Neural cell (in vitro differentiated cells): ENCODE measurements around the gene PICALM. TPM values are rescaled to one million over a fixed set of nuclear protein-coding genes. Genes with fewer than 3 reads are reported as not detected.
"Not testable (repeated sequence)": the region's sequence is repeated elsewhere in the genome, so short reads cannot be mapped to it uniquely, and the experiment has no call there.

Experiments used
- H2AFZ ChIP-seq: fragments of 200-600, 300-800 bp; sonication (generic), shearing (Covaris generic); 2 replicates; pipeline ENCODE4 v1.6.0; 2014; ENCODE audit warnings: low read depth, mild to moderate bottlenecking, antibody characterized with exemption, low read length, moderate library complexity
- H3F3A ChIP-seq: fragments of 200-600 bp; shearing (Covaris generic); 2 replicates; pipeline ENCODE4 v1.6.1; 2016; ENCODE audit warnings: mild to moderate bottlenecking, moderate library complexity, mixed read lengths, antibody characterized with exemption, low read length; ENCODE audit not compliant: insufficient read depth, poor library complexity, severe bottlenecking
- H3K27ac ChIP-seq: fragments of 200-600, 300-800 bp; sonication (generic), shearing (Covaris generic); 2 replicates; pipeline ENCODE4 v1.5.1; 2014; ENCODE audit warnings: mild to moderate bottlenecking, low read length, moderate library complexity
- H3K27me3 ChIP-seq: fragments of 300-800, 200-600 bp; sonication (generic), shearing (Covaris generic); 2 replicates; pipeline ENCODE4 v1.6.0; 2014; ENCODE audit warnings: mild to moderate bottlenecking, low read depth, low read length, moderate library complexity; ENCODE audit not compliant: insufficient read depth
- H3K36me3 ChIP-seq: fragments of 300-800, 200-600 bp; sonication (generic), shearing (Covaris generic); 2 replicates; pipeline ENCODE4 v1.5.1; 2014; ENCODE audit warnings: mild to moderate bottlenecking, antibody characterized with exemption, low read length, moderate library complexity; ENCODE audit not compliant: insufficient read depth
- H3K4me2 ChIP-seq: fragments of 300-800, 200-600 bp; sonication (generic), shearing (Covaris generic); 2 replicates; pipeline ENCODE4 v1.6.0; 2014; ENCODE audit warnings: mild to moderate bottlenecking, low read length
- H3K4me3 ChIP-seq: fragments of 300-800, 200-600 bp; sonication (generic), shearing (Covaris generic); 2 replicates; pipeline ENCODE4 v1.5.1; 2014; ENCODE audit warnings: mild to moderate bottlenecking, low read length, moderate library complexity
- H3K79me2 ChIP-seq: fragments of 200-600 bp; shearing (Covaris generic); replicated peaks from 2 replicates; pipeline ENCODE4 v1.6.0; 2014; ENCODE audit warnings: mild to moderate bottlenecking, low read length, moderate library complexity; ENCODE audit not compliant: insufficient read depth
- H3K9ac ChIP-seq: fragments of 300-800, 200-600 bp; sonication (generic), shearing (Covaris generic); 2 replicates; pipeline ENCODE4 v1.6.1; 2016; ENCODE audit warnings: mild to moderate bottlenecking, low read length, mixed read lengths
- H3K9me2 ChIP-seq: fragments of 200-600 bp; shearing (Covaris generic); 2 replicates; pipeline ENCODE4 v1.6.1; 2016; ENCODE audit warnings: mild to moderate bottlenecking, low read length, mixed read lengths; ENCODE audit not compliant: insufficient read depth
- H3K9me3 ChIP-seq: fragments of 200-600, 300-800 bp; sonication (generic), shearing (Covaris generic); 2 replicates; pipeline ENCODE4 v1.6.1; 2016; ENCODE audit warnings: mild to moderate bottlenecking, mixed run types, low read length, moderate library complexity, mixed read lengths
- H4K20me1 ChIP-seq: fragments of 200-600 bp; shearing (Covaris generic); 2 replicates; pipeline ENCODE4 v1.6.1; 2016; ENCODE audit warnings: mild to moderate bottlenecking, mixed run types; ENCODE audit not compliant: insufficient read depth
- CTCF ChIP-seq: fragments of 450-650 bp; IDR thresholded peaks from 2 replicates; pipeline ENCODE4 v1.5.1; 2014; ENCODE audit warnings: antibody characterized with exemption, mild to moderate bottlenecking, moderate library complexity; ENCODE audit not compliant: poor library complexity, severe bottlenecking
- EP300 ChIP-seq: fragments of 450-650 bp; conservative IDR thresholded peaks from 2 replicates; pipeline ENCODE4 v1.6.1; 2014; ENCODE audit warnings: antibody characterized with exemption, mild to moderate bottlenecking, moderate library complexity; ENCODE audit not compliant: poor library complexity, severe bottlenecking
- EZH2 ChIP-seq: fragments of 200-600, 300-800 bp; shearing (Covaris generic), sonication (generic); IDR thresholded peaks from 2 replicates; pipeline ENCODE4 v1.6.1; 2014; ENCODE audit warnings: antibody characterized with exemption, low read length, borderline replicate concordance, mild to moderate bottlenecking; ENCODE audit not compliant: insufficient read depth, poor library complexity, severe bottlenecking
- MXI1 ChIP-seq: fragments of 450-650 bp; conservative IDR thresholded peaks from 2 replicates; pipeline ENCODE4 v1.6.1; 2014; ENCODE audit warnings: antibody characterized with exemption, mild to moderate bottlenecking; ENCODE audit not compliant: poor library complexity, severe bottlenecking
- POLR2AphosphoS5 ChIP-seq: IDR thresholded peaks from 2 replicates; pipeline ENCODE4 v1.6.1; 2012
- RAD21 ChIP-seq: fragments of 450-650 bp; conservative IDR thresholded peaks from 2 replicates; pipeline ENCODE4 v1.6.1; 2014; ENCODE audit warnings: antibody characterized with exemption, mild to moderate bottlenecking, moderate library complexity
- SMC3 ChIP-seq: fragments of 450-650 bp; conservative IDR thresholded peaks from 2 replicates; pipeline ENCODE4 v1.6.1; 2014; ENCODE audit warnings: antibody characterized with exemption, mild to moderate bottlenecking, moderate library complexity; ENCODE audit not compliant: poor library complexity
- TAF1 ChIP-seq: IDR thresholded peaks from 2 replicates; pipeline ENCODE4 v1.6.1; 2012; ENCODE audit warnings: low read depth
- polyA plus RNA-seq: library from polyadenylated mRNA; depleted of rRNA; stranded (reverse); fragments of >200 nt; gene quantifications from 2 replicates; pipeline ENCODE4 v1.2.3, GENCODE V29; 2014
- TF ChIP-seq, protein P1 (sequence below): IDR thresholded peaks from 2 replicates; pipeline ENCODE4 v1.6.1; 2012; ENCODE audit warnings: borderline replicate concordance

The PICALM gene
- polyA plus RNA-seq, 1 donor from 2014 or later = 161 TPM

- Histone ChIP-seq H3K79me2 (no peaks in the 10 kb centered on the region), H3K36me3 (no peaks in the 10 kb centered on the region), H3K4me3 (no peak overlapping the region), H3K9ac (no peak overlapping the region), H3K27me3 (no peaks in the 10 kb centered on the region), H3K9me3 (no peaks in the 10 kb centered on the region), H3K4me2 (no peak overlapping the region), H3K27ac (no peak overlapping the region), H3K9me2 (no peaks in the 10 kb centered on the region), H3F3A (no peaks in the 10 kb centered on the region), H2AFZ (no peak overlapping the region), H4K20me1 (no peaks in the 10 kb centered on the region)
- TF ChIP-seq EZH2 (no peak), TAF1 (no peak), MXI1 (no peak), SMC3 (no peak), EP300 (no peak), RAD21 (no peak), POLR2AphosphoS5 (no peak), CTCF (no peak)
- TF ChIP-seq, protein P1, sequence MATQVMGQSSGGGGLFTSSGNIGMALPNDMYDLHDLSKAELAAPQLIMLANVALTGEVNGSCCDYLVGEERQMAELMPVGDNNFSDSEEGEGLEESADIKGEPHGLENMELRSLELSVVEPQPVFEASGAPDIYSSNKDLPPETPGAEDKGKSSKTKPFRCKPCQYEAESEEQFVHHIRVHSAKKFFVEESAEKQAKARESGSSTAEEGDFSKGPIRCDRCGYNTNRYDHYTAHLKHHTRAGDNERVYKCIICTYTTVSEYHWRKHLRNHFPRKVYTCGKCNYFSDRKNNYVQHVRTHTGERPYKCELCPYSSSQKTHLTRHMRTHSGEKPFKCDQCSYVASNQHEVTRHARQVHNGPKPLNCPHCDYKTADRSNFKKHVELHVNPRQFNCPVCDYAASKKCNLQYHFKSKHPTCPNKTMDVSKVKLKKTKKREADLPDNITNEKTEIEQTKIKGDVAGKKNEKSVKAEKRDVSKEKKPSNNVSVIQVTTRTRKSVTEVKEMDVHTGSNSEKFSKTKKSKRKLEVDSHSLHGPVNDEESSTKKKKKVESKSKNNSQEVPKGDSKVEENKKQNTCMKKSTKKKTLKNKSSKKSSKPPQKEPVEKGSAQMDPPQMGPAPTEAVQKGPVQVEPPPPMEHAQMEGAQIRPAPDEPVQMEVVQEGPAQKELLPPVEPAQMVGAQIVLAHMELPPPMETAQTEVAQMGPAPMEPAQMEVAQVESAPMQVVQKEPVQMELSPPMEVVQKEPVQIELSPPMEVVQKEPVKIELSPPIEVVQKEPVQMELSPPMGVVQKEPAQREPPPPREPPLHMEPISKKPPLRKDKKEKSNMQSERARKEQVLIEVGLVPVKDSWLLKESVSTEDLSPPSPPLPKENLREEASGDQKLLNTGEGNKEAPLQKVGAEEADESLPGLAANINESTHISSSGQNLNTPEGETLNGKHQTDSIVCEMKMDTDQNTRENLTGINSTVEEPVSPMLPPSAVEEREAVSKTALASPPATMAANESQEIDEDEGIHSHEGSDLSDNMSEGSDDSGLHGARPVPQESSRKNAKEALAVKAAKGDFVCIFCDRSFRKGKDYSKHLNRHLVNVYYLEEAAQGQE = no peak
These were observed 20.8 kb upstream of the PICALM start for GRCh38 chr11:86089659-86090058.

- not testable (repeated sequence) for H3K79me2 ChIP-seq, H3K9me2 ChIP-seq, H3K36me3 ChIP-seq, H3K4me3 ChIP-seq, H3K4me2 ChIP-seq, H4K20me1 ChIP-seq, H3K27me3 ChIP-seq, H3K9ac ChIP-seq, H2AFZ ChIP-seq, H3K9me3 ChIP-seq, H3K27ac ChIP-seq, H3F3A ChIP-seq
These were observed 18.8 kb upstream of the PICALM start for GRCh38 chr11:86087688-86088087.

- TF ChIP-seq RAD21 (no peak), SMC3 (no peak), CTCF (no peak)
- TF ChIP-seq, protein P1 = no peak
- H3K4me2 ChIP-seq = no peak overlapping the region
- H3K36me3 ChIP-seq = no peaks in the 10 kb centered on the region
- H3K79me2 ChIP-seq = no peaks in the 10 kb centered on the region
- H3K27me3 ChIP-seq = no peaks in the 10 kb centered on the region
- H3K9ac ChIP-seq = no peak overlapping the region
- H2AFZ ChIP-seq = no peak overlapping the region
- H4K20me1 ChIP-seq = no peaks in the 10 kb centered on the region
- no peaks in the 10 kb centered on the region for H3F3A ChIP-seq
- no peaks in the 10 kb centered on the region for H3K9me2 ChIP-seq
- no peaks in the 10 kb centered on the region for H3K9me3 ChIP-seq
- no peak overlapping the region for H3K27ac ChIP-seq
- no peak overlapping the region for H3K4me3 ChIP-seq
These were observed 18.4 kb upstream of the PICALM start for GRCh38 chr11:86087256-86087655.
